GM13976 (cell line): ENCODE measurements around the gene CNTD1.
"Not testable (repeated sequence)": the region's sequence is repeated elsewhere in the genome, so short reads cannot be mapped to it uniquely, and the experiment has no call there.

Experiments used
- DNase-seq: peaks from one replicate; pipeline ENCODE4 v3.0.0; 2012; ENCODE audit warnings: low spot score
- CTCF ChIP-seq: IDR thresholded peaks from 2 replicates; pipeline ENCODE4 v1.5.1; 2012; ENCODE audit warnings: borderline replicate concordance, mild to moderate bottlenecking; ENCODE audit not compliant: insufficient read depth; ENCODE audit errors: extremely low read depth, missing control alignments, control extremely low read depth
- in situ Hi-C: fragments of 300-500 bp; cut with MboI; formaldehyde crosslinking; loops from one replicate; pipeline ENCODE4 v1.12.0; 2022; ENCODE audit warnings: low sequenced_read_pairs, mixed read lengths, inconsistent platforms; ENCODE audit not compliant: unreplicated experiment

The CNTD1 gene

GRCh38 chr17:42852351-42852750, 53.7 kb downstream of the CNTD1 start:
- no peak for TF ChIP-seq CTCF
- in situ Hi-C loops: no loop called here
- DNase-seq: no peak

GRCh38 chr17:42853004-42853403, 54.3 kb downstream of the CNTD1 start:
- TF ChIP-seq CTCF: no peak
- no peak for DNase-seq
- in situ Hi-C loops: no loop called here

GRCh38 chr17:42853597-42853967, 54.9 kb downstream of the CNTD1 start:
- TF ChIP-seq CTCF: no peak
- DNase-seq: no peak
- in situ Hi-C loops: no loop called here

GRCh38 chr17:42853968-42854790, 55.5 kb downstream of the CNTD1 start:
- in situ Hi-C loops: no loop called here
- DNase-seq: no peak
- TF ChIP-seq CTCF: no peak

GRCh38 chr17:42855048-42855596, 56.5 kb downstream of the CNTD1 start:
- in situ Hi-C loops: no loop called here
- no peak for TF ChIP-seq CTCF

GRCh38 chr17:42856093-42856492, 57.4 kb downstream of the CNTD1 start:
- in situ Hi-C loops, DNase-seq: not testable (repeated sequence)

More at GRCh38 chr17:42855048-42855596, 56.5 kb downstream of the CNTD1 start:
- no peak for DNase-seq

- DNase-seq, in situ Hi-C loops: not testable (repeated sequence)
Measured at GRCh38 chr17:42856516-42856915, 57.9 kb downstream of the CNTD1 start.
